Measurements from ENCODE around the gene AOC2.
"Not testable (repeated sequence)": the region's sequence is repeated elsewhere in the genome, so short reads cannot be mapped to it uniquely, and the experiment has no call there.

AOC2 gene

GRCh38 chr17:42855048-42855596 lies 10.7 kb downstream of the AOC2 start:
- no peak for DNase-seq

- DNase-seq, result not testable (repeated sequence)
These were observed 11.7 kb downstream of the AOC2 start for GRCh38 chr17:42856093-42856492.

GRCh38 chr17:42856516-42856915 lies 12.1 kb downstream of the AOC2 start:
- not testable (repeated sequence) for DNase-seq

GRCh38 chr17:42857389-42857788 lies 13.0 kb downstream of the AOC2 start:
- no peak for DNase-seq

GRCh38 chr17:42865638-42866094 lies 21.3 kb downstream of the AOC2 start:
- no peak for DNase-seq

- DNase-seq, result no peak
These were observed 21.8 kb downstream of the AOC2 start for GRCh38 chr17:42866216-42866615.

- no peak for DNase-seq
These were observed 22.5 kb downstream of the AOC2 start for GRCh38 chr17:42866631-42867575.

GRCh38 chr17:42867694-42868261 lies 23.4 kb downstream of the AOC2 start:
- not testable (repeated sequence) for DNase-seq

GRCh38 chr17:42868338-42868737 lies 24.0 kb downstream of the AOC2 start:
- no peak for DNase-seq

- no peak for DNase-seq
These were observed 27.3 kb downstream of the AOC2 start for GRCh38 chr17:42871647-42872046.

- no peak for DNase-seq
These were observed 28.0 kb downstream of the AOC2 start for GRCh38 chr17:42872251-42872965.

- DNase-seq, result no peak
These were observed 28.9 kb downstream of the AOC2 start for GRCh38 chr17:42873315-42873714.

- DNase-seq, result not testable (repeated sequence)
These were observed 29.7 kb downstream of the AOC2 start for GRCh38 chr17:42873932-42874695.

GRCh38 chr17:42877037-42877436 lies 32.7 kb downstream of the AOC2 start:
- no peak for DNase-seq

- no peak for DNase-seq
These were observed 33.9 kb downstream of the AOC2 start for GRCh38 chr17:42878123-42878880.

- no peak for DNase-seq
These were observed 34.7 kb downstream of the AOC2 start for GRCh38 chr17:42878924-42879595.

- no peak for DNase-seq
These were observed 35.2 kb downstream of the AOC2 start for GRCh38 chr17:42879596-42879985.

GRCh38 chr17:42880776-42881310 lies 36.5 kb downstream of the AOC2 start:
- no peak for DNase-seq

- not testable (repeated sequence) for DNase-seq
These were observed 37.3 kb downstream of the AOC2 start for GRCh38 chr17:42881706-42882105.

GRCh38 chr17:42882166-42882565 lies 37.8 kb downstream of the AOC2 start:
- DNase-seq, result no peak

All from NCI-H510A treated with DMSO at 0.1 percent for 48 hours (cell line).